SK-N-SH treated with all-trans-retinoic acid at 6 μM for 48 hours (cell line): Measurements from ENCODE around the gene NFIX.

Source experiments
- ATAC-seq: fragments of 200-7000 bp; cut with Tn5 transposase; 3 replicates; pipeline ENCODE4 v1.9.1; 2020; ENCODE audit warnings: mild to moderate bottlenecking, moderate library complexity
- BACH2 ChIP-seq: fragments of 250-450 bp; sonication (Bioruptor Pico); IDR thresholded peaks from 2 replicates; pipeline ENCODE4 v1.9.0; 2021; ENCODE audit warnings: mild to moderate bottlenecking, borderline replicate concordance
- CREB5 ChIP-seq: fragments of 250-450 bp; sonication (Bioruptor Pico); IDR thresholded peaks from 2 replicates; pipeline ENCODE4 v1.5.1; 2020; ENCODE audit warnings: low read depth, mild to moderate bottlenecking, moderate library complexity
- CSDC2 ChIP-seq: fragments of 250-450 bp; sonication (Bioruptor Pico); IDR thresholded peaks from 2 replicates; pipeline ENCODE4 v1.5.0; 2020; ENCODE audit warnings: mild to moderate bottlenecking, moderate library complexity
- ESRRG ChIP-seq: fragments of 250-450 bp; sonication (Bioruptor Pico); IDR thresholded peaks from 2 replicates; pipeline ENCODE4 v1.6.1; 2021; ENCODE audit warnings: mild to moderate bottlenecking
- GLIS3 ChIP-seq: fragments of 250-450 bp; sonication (Bioruptor Pico); IDR thresholded peaks from 2 replicates; pipeline ENCODE4 v1.5.0; 2020; ENCODE audit warnings: mild to moderate bottlenecking, moderate library complexity
- ISL1 ChIP-seq: fragments of 250-450 bp; sonication (Bioruptor Pico); IDR thresholded peaks from 2 replicates; pipeline ENCODE4 v2.1.2; 2022; ENCODE audit warnings: mild to moderate bottlenecking, moderate library complexity
- OSR1 ChIP-seq: fragments of 250-450 bp; sonication (Bioruptor Pico); IDR thresholded peaks from 2 replicates; pipeline ENCODE4 v1.8.0; 2022; ENCODE audit warnings: moderate library complexity, mild to moderate bottlenecking, inconsistent platforms
- PATZ1 ChIP-seq: fragments of 250-450 bp; sonication (Bioruptor Pico); IDR thresholded peaks from 2 replicates; pipeline ENCODE4 v1.8.0; 2020; ENCODE audit warnings: mild to moderate bottlenecking, moderate library complexity, borderline replicate concordance
- POU6F1 ChIP-seq: fragments of 250-450 bp; sonication (Bioruptor Pico); IDR thresholded peaks from 2 replicates; pipeline ENCODE4 v1.8.0; 2021; ENCODE audit warnings: low read depth, mild to moderate bottlenecking, moderate library complexity, borderline replicate concordance
- PPARA ChIP-seq: fragments of 250-450 bp; sonication (Bioruptor Pico); IDR thresholded peaks from 2 replicates; pipeline ENCODE4 v1.5.0; 2020; ENCODE audit warnings: mild to moderate bottlenecking, borderline replicate concordance
- TCF4 ChIP-seq: fragments of 250-450 bp; sonication (Bioruptor Pico); IDR thresholded peaks from 2 replicates; pipeline ENCODE4 v1.8.0; 2021; ENCODE audit warnings: mild to moderate bottlenecking, moderate library complexity, borderline replicate concordance
- TOX ChIP-seq: fragments of 250-450 bp; sonication (Bioruptor Pico); IDR thresholded peaks from 2 replicates; pipeline ENCODE4 v1.8.0; 2021; ENCODE audit warnings: mild to moderate bottlenecking, moderate library complexity, borderline replicate concordance
- TSHZ2 ChIP-seq: fragments of 250-450 bp; sonication (Bioruptor Pico); IDR thresholded peaks from 2 replicates; pipeline ENCODE4 v1.5.0; 2020; ENCODE audit warnings: mild to moderate bottlenecking, moderate library complexity
- ZFP3 ChIP-seq: fragments of 250-450 bp; sonication (Bioruptor Pico); IDR thresholded peaks from 2 replicates; pipeline ENCODE4 v1.5.0; 2020; ENCODE audit warnings: mild to moderate bottlenecking, moderate library complexity
- ZNF565 ChIP-seq: fragments of 450-650 bp; formaldehyde crosslinking; conservative IDR thresholded peaks from 2 replicates; pipeline ENCODE4 v1.5.0; 2020; ENCODE audit warnings: low read depth, mild to moderate bottlenecking, moderate library complexity
- ZNF70 ChIP-seq: fragments of 450-650 bp; formaldehyde crosslinking; IDR thresholded peaks from 2 replicates; pipeline ENCODE4 v1.5.0; 2020; ENCODE audit warnings: mild to moderate bottlenecking, moderate library complexity

Gene NFIX

GRCh38 chr19:12969292-12969988 lies 25.8 kb upstream of the NFIX start, which contains the start of gene DAND5:
TSS of gene DAND5 (plus strand) at chr19:12969576. CDS start at chr19:12969661, 85 bp downstream.
- TF ChIP-seq ZNF565 (CRISPR knock-in tag) (0 out of 2 replicates have a peak, but pooled peaks have one; percentile 14), PPARA (CRISPR knock-in tag) (0 out of 2 replicates have a peak, but pooled peaks have one; percentile 47), CSDC2 (CRISPR knock-in tag) (no peak)
- peak; percentile 65 for ATAC-seq

GRCh38 chr19:12970070-12970820 lies 25.0 kb upstream of the NFIX start:
- no peak for TF ChIP-seq ESRRG (CRISPR knock-in tag)
- no peak for TF ChIP-seq TSHZ2
- TF ChIP-seq GLIS3 (CRISPR knock-in tag): no peak
- TF ChIP-seq OSR1 (CRISPR knock-in tag): no peak
- peak; percentile 70 for TF ChIP-seq ZNF70 (CRISPR knock-in tag)
- TF ChIP-seq ISL1: no peak
- no peak for TF ChIP-seq POU6F1
- no peak for ATAC-seq

GRCh38 chr19:12973236-12973635 lies 22.0 kb upstream of the NFIX start:
- ATAC-seq: no peak
- TF ChIP-seq OSR1 (CRISPR knock-in tag) (no peak), TSHZ2 (no peak), TOX (CRISPR knock-in tag) (no peak), ZNF70 (CRISPR knock-in tag) (no peak), PATZ1 (CRISPR knock-in tag) (no peak), BACH2 (CRISPR knock-in tag) (no peak), PPARA (CRISPR knock-in tag) (no peak), GLIS3 (CRISPR knock-in tag) (no peak), TCF4 (CRISPR knock-in tag) (no peak)

GRCh38 chr19:12974301-12975220 lies 20.7 kb upstream of the NFIX start:
- no peak for TF ChIP-seq ZNF565 (CRISPR knock-in tag)
- TF ChIP-seq ESRRG (CRISPR knock-in tag): no peak
- no peak for TF ChIP-seq GLIS3 (CRISPR knock-in tag)
- TF ChIP-seq ZFP3 (CRISPR knock-in tag): no peak
- TF ChIP-seq CSDC2 (CRISPR knock-in tag): no peak
- no peak for TF ChIP-seq ZNF70 (CRISPR knock-in tag)
- TF ChIP-seq CREB5: no peak
- TF ChIP-seq POU6F1: no peak

More at GRCh38 chr19:12974301-12975220, 20.7 kb upstream of the NFIX start:
- no peak; the same call in 2 of the 3 replicates for ATAC-seq
